DMS 273 (cell line): ENCODE data around the gene TRAPPC10.

Source experiments
- DNase-seq: peaks from one replicate; lab custom pipeline; 2025; ENCODE audit not compliant: unreplicated experiment; lab: John Stamatoyannopoulos, UW

Gene TRAPPC10

GRCh38 chr21:43981151-43981870 lies 30.8 kb upstream of the TRAPPC10 start:
- DNase-seq = no peak

GRCh38 chr21:43981871-43982210 lies 30.3 kb upstream of the TRAPPC10 start:
- no peak for DNase-seq

- no peak for DNase-seq
These were observed 29.5 kb upstream of the TRAPPC10 start for GRCh38 chr21:43982489-43983078.

GRCh38 chr21:43983390-43983789 lies 28.7 kb upstream of the TRAPPC10 start:
- no peak for DNase-seq

GRCh38 chr21:43983860-43984420 lies 28.2 kb upstream of the TRAPPC10 start:
- no peak for DNase-seq

- no peak for DNase-seq
These were observed 27.0 kb upstream of the TRAPPC10 start for GRCh38 chr21:43984905-43985689.

- no peak for DNase-seq
These were observed 26.3 kb upstream of the TRAPPC10 start for GRCh38 chr21:43985690-43986251.

GRCh38 chr21:43986544-43987451 lies 25.3 kb upstream of the TRAPPC10 start:
- no peak for DNase-seq

GRCh38 chr21:43987509-43987908 lies 24.6 kb upstream of the TRAPPC10 start:
- no peak for DNase-seq

- no peak for DNase-seq
These were observed 24.1 kb upstream of the TRAPPC10 start for GRCh38 chr21:43988016-43988415.

GRCh38 chr21:43988506-43989230 lies 23.4 kb upstream of the TRAPPC10 start:
- no peak for DNase-seq

- no peak for DNase-seq
These were observed 22.7 kb upstream of the TRAPPC10 start for GRCh38 chr21:43989401-43989800.

GRCh38 chr21:43991447-43991991 lies 20.6 kb upstream of the TRAPPC10 start:
- no peak for DNase-seq

GRCh38 chr21:43992121-43992520 lies 20.0 kb upstream of the TRAPPC10 start:
- DNase-seq = no peak

- no peak for DNase-seq
These were observed 18.6 kb upstream of the TRAPPC10 start for GRCh38 chr21:43993420-43993934.

- DNase-seq = no peak
These were observed 18.0 kb upstream of the TRAPPC10 start for GRCh38 chr21:43994085-43994484.

GRCh38 chr21:43994646-43995045 lies 17.5 kb upstream of the TRAPPC10 start:
- DNase-seq = no peak

GRCh38 chr21:43995521-43996105 lies 16.5 kb upstream of the TRAPPC10 start:
- no peak for DNase-seq
